Esophagus squamous epithelium (tissue), 5 donors: ENCODE results near the gene RAB14. TPM values are rescaled to one million over a fixed set of nuclear protein-coding genes. Genes with fewer than 3 reads are reported as not detected.

Source experiments
- DNase-seq: peaks from one replicate; lab custom pipeline; 2025; lab: John Stamatoyannopoulos, UW
- H3K27ac ChIP-seq, 4 donors: fragments of 200-600 bp; sonication (generic); one replicate each; pipeline ENCODE4 v1.5.1; 2016 to 2019; ENCODE audit warnings: mild to moderate bottlenecking in 1 of 4
- H3K27me3 ChIP-seq, 4 donors: fragments of 200-600 bp; sonication (generic); 1 replicate in 3 of 4; 2 replicates in 1 of 4; pipeline versions ENCODE4 v1.5.1 to v1.6.0; 2017 to 2021; ENCODE audit warnings: antibody characterized with exemption in 1 of 4
- H3K36me3 ChIP-seq, 3 donors: fragments of 200-600 bp; sonication (generic); one replicate each; pipeline ENCODE4 v1.5.1; 2016 to 2019
- H3K4me1 ChIP-seq, 3 donors: fragments of 200-600 bp; sonication (generic); one replicate each; pipeline ENCODE4 v1.5.1; 2017 to 2019
- H3K4me3 ChIP-seq, 4 donors: fragments of 200-600 bp; sonication (generic); 1 replicate in 3 of 4; 2 replicates in 1 of 4; pipeline ENCODE4 v1.5.1; 2016 to 2019; ENCODE audit warnings: mild to moderate bottlenecking in 2 of 4, moderate library complexity in 1 of 4
- H3K9me3 ChIP-seq, 3 donors: fragments of 200-600 bp; sonication (generic); one replicate each; pipeline ENCODE4 v1.5.1; 2016 to 2019
- CTCF ChIP-seq, 6 experiments: fragments of 450-650 bp in 4 of 6; fragments of 200-600 bp in 2 of 6; sonication (generic) in 2 of 6; IDR thresholded peaks; one replicate each; pipeline ENCODE4 v1.5.1; 2016 to 2019; ENCODE audit warnings: antibody characterized with exemption in 6 of 6, mild to moderate bottlenecking in 4 of 6, moderate library complexity in 4 of 6
- POLR2A ChIP-seq, 4 donors: fragments of 450-650 bp; IDR thresholded peaks; one replicate each; pipeline ENCODE4 v1.6.1; 2017; ENCODE audit warnings: antibody characterized with exemption in 4 of 4, mild to moderate bottlenecking in 4 of 4, moderate library complexity in 3 of 4
- WGBS, 2 donors: methylation state at CpG; one replicate each; pipeline ENCODE4 v1.1.5; 2018; 5-methylcytosine and 5-hydroxymethylcytosine counted together
- intact Hi-C: fragments of 100-400 bp; cut with DNase I; formaldehyde crosslinking; loops from one replicate; pipeline ENCODE4 v1.15.0; 2022
- total RNA-seq, 4 donors: library from RNA; depleted of rRNA; stranded (reverse); fragments of >200 nt; gene quantifications; one replicate each; pipeline ENCODE4 v1.1.0, GENCODE V29; 2016
- donor health status: DM: yes; HTN: yes; CAD: no.

RAB14 gene
- total RNA-seq, 4 donors from 2014 or later: 36.7 to 56.5 (median 42.8) TPM

GRCh38 chr9:121227862-121228261 is 26.2 kb upstream of the RAB14 start:
- peaks cover 0 to 20% (median 0%) of the 10 kb centered on the region in 3 donors for H3K36me3 ChIP-seq
- intact Hi-C loops: no loop called here
- no peaks in the 10 kb centered on the region for H3K4me1 ChIP-seq
- no peak for DNase-seq
- no peak overlapping the region for H3K27ac ChIP-seq
- TF ChIP-seq CTCF (IDR thresholded peaks at IDR 0.05) (no peak), POLR2A (IDR thresholded peaks at IDR 0.05) (no peak)
- no peaks in the 10 kb centered on the region for H3K27me3 ChIP-seq
- no peak overlapping the region for H3K4me3 ChIP-seq
- no peaks in the 10 kb centered on the region for H3K9me3 ChIP-seq
- 65 to 68% methylated on average over 4 of the region's 4 CpGs for WGBS, 2 donors

GRCh38 chr9:121226175-121226574 is 24.5 kb upstream of the RAB14 start:
- WGBS, 2 donors: 75 to 81% methylated on average over 2 of the region's 2 CpGs
- Histone ChIP-seq H3K4me3 (no peak overlapping the region), H3K36me3 (peaks cover 0 to 5% (median 0%) of the 10 kb centered on the region in 3 donors), H3K4me1 (peaks cover 0 to 6% (median 0%) of the 10 kb centered on the region in 3 donors), H3K27ac (no peak overlapping the region), H3K9me3 (no peaks in the 10 kb centered on the region), H3K27me3 (no peaks in the 10 kb centered on the region)
- no peak for DNase-seq
- intact Hi-C loops: no loop called here
- TF ChIP-seq POLR2A (IDR thresholded peaks at IDR 0.05) (no peak), CTCF (IDR thresholded peaks at IDR 0.05) (no peak)

GRCh38 chr9:121225240-121225639 is 23.6 kb upstream of the RAB14 start:
- Histone ChIP-seq H3K9me3 (no peaks in the 10 kb centered on the region), H3K27ac (no peak overlapping the region), H3K36me3 (no peaks in the 10 kb centered on the region), H3K4me3 (no peak overlapping the region), H3K27me3 (no peaks in the 10 kb centered on the region), H3K4me1 (peaks cover 0 to 6% (median 0%) of the 10 kb centered on the region in 3 donors)
- intact Hi-C loops: no loop called here
- WGBS, 2 donors: 25 to 41% methylated on average over 5 of the region's 5 CpGs
- no peak for DNase-seq
- TF ChIP-seq POLR2A (IDR thresholded peaks at IDR 0.05) (no peak), CTCF (IDR thresholded peaks at IDR 0.05) (no peak)

- no peak overlapping the region for H3K27ac ChIP-seq
- H3K36me3 ChIP-seq: no peaks in the 10 kb centered on the region
- DNase-seq: no peak
- WGBS, 2 donors: 46 to 62% methylated on average over 8 to 12 of the region's 12 CpGs
- no peaks in the 10 kb centered on the region for H3K9me3 ChIP-seq
- intact Hi-C loops: no loop called here
- no peak overlapping the region for H3K4me3 ChIP-seq
- TF ChIP-seq CTCF (IDR thresholded peaks at IDR 0.05) (peak; percentile 22 to 73 (median 66)), POLR2A (IDR thresholded peaks at IDR 0.05) (no peak)
- H3K27me3 ChIP-seq: no peaks in the 10 kb centered on the region
- peaks cover 0 to 6% (median 0%) of the 10 kb centered on the region in 3 donors for H3K4me1 ChIP-seq
Observed at GRCh38 chr9:121222524-121223171, 21.0 kb upstream of the RAB14 start.

GRCh38 chr9:121221664-121222055 is 20.0 kb upstream of the RAB14 start:
- no peak for TF ChIP-seq POLR2A (IDR thresholded peaks at IDR 0.05)
- no peak for TF ChIP-seq CTCF (IDR thresholded peaks at IDR 0.05)
- Histone ChIP-seq H3K4me3 (no peak overlapping the region), H3K9me3 (no peaks in the 10 kb centered on the region), H3K27ac (no peak overlapping the region), H3K27me3 (no peaks in the 10 kb centered on the region), H3K36me3 (peaks cover 0 to 3% (median 0%) of the 10 kb centered on the region in 3 donors), H3K4me1 (peaks cover 0 to 6% (median 0%) of the 10 kb centered on the region in 3 donors)
- intact Hi-C loops: no loop called here
- DNase-seq: no peak
- WGBS, 2 donors: 85 to 100% methylated on average over 2 of the region's 2 CpGs
